GM12874 (cell line): ENCODE measurements around the gene GIMAP6.

ENCODE experiments used
- TF ChIP-seq, protein P1 (sequence below): IDR thresholded peaks from 2 replicates; pipeline ENCODE4 v1.5.1; 2011; ENCODE audit warnings: low read depth, mild to moderate bottlenecking, control low read depth, low read length, moderate library complexity; ENCODE audit not compliant: insufficient read depth

GIMAP6 gene

GRCh38 chr7:150594805-150595204 is 37.4 kb downstream of the GIMAP6 start:
- TF ChIP-seq, protein P1, sequence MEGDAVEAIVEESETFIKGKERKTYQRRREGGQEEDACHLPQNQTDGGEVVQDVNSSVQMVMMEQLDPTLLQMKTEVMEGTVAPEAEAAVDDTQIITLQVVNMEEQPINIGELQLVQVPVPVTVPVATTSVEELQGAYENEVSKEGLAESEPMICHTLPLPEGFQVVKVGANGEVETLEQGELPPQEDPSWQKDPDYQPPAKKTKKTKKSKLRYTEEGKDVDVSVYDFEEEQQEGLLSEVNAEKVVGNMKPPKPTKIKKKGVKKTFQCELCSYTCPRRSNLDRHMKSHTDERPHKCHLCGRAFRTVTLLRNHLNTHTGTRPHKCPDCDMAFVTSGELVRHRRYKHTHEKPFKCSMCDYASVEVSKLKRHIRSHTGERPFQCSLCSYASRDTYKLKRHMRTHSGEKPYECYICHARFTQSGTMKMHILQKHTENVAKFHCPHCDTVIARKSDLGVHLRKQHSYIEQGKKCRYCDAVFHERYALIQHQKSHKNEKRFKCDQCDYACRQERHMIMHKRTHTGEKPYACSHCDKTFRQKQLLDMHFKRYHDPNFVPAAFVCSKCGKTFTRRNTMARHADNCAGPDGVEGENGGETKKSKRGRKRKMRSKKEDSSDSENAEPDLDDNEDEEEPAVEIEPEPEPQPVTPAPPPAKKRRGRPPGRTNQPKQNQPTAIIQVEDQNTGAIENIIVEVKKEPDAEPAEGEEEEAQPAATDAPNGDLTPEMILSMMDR: no peak

- TF ChIP-seq, protein P1: no peak
These were observed 44.6 kb downstream of the GIMAP6 start for GRCh38 chr7:150587551-150587950.

DNA sequence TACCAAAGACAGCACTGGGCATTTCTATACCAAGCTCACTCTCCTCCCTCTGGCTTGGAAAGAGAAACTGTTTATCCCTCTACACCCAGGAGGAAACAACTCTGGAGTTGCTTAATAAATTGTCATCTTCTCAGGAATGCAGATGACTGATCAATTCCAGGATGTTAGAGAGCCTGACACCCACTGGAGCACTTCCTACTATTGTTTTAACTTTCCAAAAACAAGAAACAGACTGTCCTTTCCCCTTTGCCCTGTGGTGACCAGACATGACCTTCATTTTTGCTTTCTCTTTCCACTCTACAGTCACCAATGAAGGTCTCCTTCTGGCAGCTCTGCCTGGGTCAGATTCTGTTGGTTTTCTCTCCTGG is 45.4 kb downstream of the GIMAP6 start:
- TF ChIP-seq, protein P1: no peak

DNA sequence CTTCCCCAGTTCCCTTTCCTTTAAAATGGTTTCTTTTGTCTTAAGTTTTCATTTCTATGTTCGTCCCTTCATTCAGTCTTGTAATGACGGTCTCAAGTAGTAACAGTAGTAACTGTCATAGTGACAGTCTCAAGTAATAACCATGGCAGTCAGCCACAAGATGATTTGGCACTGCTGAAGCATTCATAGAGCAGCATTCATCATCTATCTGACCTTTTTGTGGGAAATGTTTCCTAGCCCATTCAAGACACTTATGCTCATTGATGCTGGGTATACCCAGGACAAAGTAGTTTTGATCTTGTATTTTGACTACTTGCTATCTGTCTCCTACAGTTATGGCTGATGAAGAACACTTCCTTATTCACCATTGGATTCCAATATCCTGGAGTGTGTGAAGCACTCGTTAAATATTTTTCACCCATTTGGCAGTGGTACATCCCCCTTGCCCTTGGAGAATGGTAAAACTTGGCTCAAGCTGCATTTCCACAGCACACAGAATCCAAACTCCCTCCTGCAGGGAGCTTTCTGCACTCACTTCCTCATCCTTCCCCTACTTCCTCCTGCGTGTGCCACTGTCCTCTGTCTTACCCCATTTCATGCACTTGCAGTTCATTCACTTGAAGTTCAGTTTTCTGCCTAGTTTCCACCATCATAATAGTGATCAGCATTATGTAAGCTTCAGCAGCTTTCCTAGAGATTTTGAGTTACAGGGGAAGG is 46.0 kb downstream of the GIMAP6 start:
- TF ChIP-seq, protein P1: no peak

DNA sequence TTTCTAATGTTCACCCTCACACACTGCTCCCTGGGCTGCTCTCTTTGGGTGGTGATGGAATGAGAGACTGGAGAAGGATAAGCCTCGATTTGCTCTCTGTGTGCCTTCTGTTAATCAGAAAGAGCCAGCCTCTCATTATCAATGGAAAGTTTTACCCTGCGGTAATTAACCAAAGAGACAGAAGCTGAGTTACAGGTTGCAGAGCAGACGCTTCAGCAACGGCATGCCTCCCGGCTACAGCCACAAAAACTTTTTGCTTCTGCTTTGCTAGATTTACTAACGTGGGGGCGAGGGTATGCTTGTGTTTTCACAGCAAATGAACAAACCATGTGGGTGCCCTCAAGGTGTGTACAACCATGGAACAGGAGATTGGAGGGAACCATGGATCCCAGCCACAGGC is 47.0 kb downstream of the GIMAP6 start:
- TF ChIP-seq, protein P1: no peak

GRCh38 chr7:150580638-150581394 is 51.4 kb downstream of the GIMAP6 start:
- TF ChIP-seq, protein P1: no peak
